ENCODE data around the gene TSPAN7.

The TSPAN7 gene

DNA sequence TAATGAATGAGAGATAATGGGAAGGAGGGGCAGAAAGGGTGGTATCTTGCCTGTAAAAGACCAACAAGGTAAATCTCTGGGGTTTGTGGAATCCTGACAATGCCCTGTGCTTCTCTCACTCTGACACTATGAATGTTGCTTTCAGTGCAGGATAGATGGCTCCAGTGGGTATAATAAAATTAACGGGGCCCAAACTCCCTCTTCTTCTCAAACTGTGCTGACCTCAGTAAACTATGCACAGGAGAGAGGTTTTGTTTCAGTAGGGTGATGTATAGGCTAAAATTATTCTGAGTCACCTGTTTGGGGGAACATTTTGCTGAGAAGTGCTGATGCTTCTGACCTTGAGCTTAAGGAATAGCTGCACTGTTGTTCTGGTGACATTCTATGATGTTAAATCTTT is 82.6 kb downstream of the TSPAN7 start:
- DNase-seq (ENCODE audit: low read depth in 2 of 3, low spot score in 1 of 3) = no peak

DNA sequence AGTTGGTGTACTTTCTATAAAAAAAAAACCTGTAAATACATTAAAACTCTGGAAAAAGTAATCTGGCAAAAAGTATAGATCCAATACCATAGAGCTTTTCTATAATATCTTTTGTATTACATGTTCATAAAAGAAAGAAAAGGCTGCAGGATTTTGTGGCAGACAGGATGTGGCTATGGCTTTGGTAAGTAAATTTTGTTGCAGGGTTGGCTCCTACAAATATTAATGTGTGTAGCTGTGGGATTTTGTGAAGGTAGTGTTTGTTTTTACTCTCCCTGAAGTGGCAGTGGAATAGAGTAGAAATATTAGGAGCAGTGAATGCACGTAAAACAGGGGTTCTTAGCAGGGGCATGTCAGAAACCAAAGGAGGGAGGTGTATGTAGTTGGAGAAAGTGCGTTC is 84.8 kb downstream of the TSPAN7 start:
- DNase-seq (ENCODE audit: low read depth in 2 of 3, low spot score in 1 of 3) = no peak

DNA sequence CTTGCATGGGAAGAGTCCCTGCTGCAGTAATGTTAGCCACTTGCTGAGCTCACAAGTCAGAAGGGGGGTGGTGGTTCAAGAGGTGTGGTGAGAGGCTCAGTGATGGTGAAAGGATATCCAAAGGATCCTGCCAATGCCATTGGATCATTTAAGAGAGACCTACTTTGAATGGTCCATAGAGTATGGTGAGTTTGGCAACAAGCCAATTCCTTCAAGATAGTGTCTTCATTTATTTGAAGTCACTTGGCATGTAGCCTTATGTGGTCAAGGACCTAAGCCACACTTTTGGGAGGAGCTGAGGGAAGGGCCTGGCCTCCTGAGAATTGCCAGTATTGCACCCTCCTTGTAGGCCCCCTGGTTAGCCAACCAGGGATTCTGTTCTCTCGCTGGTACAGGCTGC is 87.9 kb downstream of the TSPAN7 start:
- DNase-seq (ENCODE audit: low read depth in 2 of 3, low spot score in 1 of 3) = no peak

DNA sequence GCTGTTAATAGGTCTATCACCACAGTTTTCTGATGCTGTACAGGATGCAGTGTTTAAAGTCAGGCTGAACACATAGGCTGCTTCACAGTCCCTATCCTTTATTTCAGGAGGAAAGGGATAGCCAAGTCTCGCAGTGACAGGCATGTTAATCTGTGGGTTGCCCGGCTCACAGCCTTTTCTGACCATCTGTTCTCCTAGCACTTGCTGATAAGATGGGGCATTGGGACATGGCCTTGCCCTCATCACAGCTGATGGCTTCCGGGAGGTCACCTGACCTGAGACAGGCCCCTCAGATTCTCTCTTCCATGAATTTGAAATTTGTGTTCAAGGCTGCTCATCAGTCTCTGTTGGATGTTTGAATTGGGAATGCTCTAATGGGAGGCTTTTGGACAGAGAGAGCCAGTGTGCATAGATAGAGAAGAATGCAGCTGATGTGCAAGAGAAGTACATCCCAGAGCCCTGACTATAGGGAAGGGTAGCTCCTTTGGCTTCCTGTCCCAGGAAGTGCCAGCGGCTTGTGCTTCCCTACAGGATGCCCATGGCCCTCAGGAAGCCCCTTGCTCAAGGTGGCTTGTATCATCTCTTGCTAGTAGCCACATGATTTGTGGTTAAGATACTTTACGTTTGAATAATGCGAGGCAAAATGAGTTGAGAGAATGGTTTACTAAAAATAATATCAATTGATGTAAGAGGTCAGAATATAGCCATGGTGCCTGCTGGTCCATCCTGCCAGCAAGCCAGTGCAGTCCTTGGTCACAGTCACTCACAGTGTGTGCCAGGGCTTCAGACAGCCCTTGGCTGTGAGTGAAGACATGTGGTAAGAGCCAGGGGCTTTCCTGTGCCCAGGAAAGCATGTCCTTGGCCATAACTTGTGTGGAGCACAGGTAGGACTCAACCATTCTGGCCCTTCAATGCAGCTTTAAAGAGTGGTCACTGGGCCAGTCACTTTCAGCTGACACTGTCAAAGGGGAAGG is 88.6 kb downstream of the TSPAN7 start:
- no peak for DNase-seq (ENCODE audit: low read depth in 2 of 3, low spot score in 1 of 3)

DNA sequence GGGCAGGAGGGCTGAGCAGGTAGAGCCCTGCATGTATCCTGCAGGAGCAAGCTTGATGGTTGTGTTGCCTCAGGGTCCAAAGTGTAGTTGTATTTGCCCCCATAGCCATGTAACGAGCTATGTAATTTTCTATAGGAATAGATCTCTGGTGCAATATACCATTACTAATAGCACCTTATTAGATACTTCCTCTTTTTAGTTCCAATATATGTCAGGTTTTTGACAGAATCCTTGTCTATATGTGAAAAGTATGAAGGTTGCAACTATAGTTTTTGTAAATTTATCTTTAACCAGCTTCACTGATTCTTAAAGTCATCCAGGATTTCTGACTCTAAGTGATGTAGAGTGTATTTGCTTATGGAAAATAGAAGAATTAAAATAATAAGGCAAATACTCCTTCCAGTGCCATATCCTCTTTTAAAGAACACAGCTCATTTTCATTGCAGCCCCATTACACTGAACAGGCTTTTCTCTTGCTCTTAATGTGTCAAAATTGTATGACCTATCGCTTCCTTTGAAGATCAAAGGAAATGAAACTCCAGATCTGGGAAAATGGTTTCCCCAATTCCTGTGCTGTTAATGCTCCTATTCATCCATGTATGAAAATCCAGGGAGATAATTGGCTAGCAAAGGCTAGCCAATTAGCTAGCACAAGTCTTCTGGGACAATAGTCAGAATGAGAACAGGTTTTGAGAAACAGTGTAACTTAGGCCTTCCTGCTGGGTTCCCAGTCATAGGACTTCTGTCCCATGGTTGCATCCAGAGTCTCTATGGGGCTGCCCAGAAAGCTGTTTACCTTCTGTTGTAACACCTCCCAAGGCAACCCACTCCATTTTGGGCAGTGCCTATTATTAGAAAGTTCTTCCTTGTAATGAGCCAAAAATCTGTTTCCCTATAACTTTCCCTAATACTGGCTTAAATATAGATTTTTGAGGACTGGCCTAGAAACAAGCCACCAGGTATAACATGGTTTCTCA is 90.6 kb downstream of the TSPAN7 start:
- DNase-seq (ENCODE audit: low read depth in 2 of 3, low spot score in 1 of 3) = no peak

DNA sequence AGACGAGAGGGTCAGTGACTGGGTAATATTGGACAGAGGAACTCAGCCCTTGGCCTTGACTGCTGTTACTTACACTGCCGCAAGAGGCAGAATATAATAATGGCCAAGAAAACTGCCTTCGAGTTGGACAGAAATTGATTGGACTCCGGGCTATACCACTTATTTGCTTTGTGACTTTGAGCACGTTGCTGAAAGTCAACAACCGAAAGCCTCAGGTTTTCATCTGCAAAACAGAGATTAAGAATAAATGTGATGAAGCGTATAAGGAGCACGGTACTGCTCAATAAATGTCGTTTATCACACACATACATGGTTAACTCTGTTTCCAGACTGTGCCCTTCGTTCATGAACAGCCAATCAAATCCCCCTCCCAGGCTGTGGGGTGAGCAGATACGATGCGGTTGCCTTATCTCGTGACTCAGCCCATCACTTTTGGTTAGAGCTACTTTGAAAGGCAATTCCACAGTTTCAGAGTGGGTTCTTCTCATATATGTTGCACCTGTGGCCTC is 91.6 kb downstream of the TSPAN7 start:
- no peak for DNase-seq (ENCODE audit: low read depth in 2 of 3, low spot score in 1 of 3)

DNA sequence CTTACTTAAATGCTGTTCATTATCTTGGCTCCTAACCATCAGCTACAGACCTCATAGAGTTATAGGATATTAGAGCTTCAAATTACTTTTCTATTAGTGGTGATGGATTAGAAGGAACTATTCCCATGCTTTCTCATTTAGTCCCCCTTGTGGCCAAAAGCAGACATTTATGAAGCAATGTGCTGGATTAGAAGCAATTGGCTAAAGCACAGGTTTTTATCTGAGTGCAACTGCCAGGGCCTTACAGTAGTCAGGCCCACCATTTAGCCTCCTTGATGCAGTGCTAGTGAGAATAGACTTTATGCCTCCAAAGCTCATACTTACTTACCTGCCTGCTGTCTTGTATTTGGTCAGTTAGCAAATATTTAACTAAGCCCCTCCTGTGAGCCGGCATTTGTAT is 93.0 kb downstream of the TSPAN7 start:
- DNase-seq (ENCODE audit: low read depth in 2 of 3, low spot score in 1 of 3) = no peak

DNA sequence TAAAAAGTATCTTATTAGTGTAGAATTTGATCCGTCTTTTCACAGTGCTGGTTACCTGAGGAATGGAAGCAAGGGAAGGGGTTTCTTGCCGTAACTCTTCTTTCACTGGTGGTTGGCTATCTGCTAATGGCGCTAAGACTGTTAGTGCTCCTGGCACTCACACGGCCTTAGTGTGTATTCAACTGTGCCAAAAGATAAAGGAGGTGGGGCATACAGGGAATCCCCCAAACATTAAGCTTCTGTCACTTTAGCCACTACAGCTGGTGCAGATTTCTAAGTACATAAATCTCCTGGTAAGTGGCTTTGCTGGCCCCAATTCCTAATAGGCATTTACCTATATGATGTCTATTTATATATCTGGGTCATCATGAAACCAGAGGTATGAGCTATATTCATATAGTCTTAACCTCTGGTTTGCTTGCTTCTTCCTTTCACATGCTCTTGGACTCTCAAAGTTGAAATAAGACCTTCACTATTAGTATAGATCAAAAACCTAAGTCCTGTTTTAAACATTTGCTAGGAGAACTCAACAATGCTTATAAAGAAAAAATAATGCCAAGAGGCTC is 95.1 kb downstream of the TSPAN7 start:
- no peak for DNase-seq (ENCODE audit: low read depth in 2 of 3, low spot score in 1 of 3)

DNA sequence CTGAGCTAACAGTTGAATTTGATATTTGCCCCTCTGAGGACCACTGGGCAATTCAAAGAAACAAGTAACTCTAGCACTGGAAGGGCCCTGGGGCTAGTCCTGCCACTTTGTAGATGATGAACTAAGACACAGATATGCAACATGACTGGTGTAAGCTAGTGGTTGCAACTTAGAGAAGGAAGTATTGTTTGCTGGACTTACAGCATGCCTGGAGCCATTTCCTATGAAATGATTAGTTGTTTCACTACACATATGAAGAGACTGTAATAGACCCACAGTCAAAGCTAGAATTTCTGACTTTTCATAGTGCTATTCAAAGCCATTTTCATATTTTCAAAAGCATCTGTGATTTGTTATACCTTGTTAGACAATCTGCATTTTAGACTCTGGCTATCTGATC is 96.2 kb downstream of the TSPAN7 start:
- no peak for DNase-seq (ENCODE audit: low read depth in 2 of 3, low spot score in 1 of 3)

DNA sequence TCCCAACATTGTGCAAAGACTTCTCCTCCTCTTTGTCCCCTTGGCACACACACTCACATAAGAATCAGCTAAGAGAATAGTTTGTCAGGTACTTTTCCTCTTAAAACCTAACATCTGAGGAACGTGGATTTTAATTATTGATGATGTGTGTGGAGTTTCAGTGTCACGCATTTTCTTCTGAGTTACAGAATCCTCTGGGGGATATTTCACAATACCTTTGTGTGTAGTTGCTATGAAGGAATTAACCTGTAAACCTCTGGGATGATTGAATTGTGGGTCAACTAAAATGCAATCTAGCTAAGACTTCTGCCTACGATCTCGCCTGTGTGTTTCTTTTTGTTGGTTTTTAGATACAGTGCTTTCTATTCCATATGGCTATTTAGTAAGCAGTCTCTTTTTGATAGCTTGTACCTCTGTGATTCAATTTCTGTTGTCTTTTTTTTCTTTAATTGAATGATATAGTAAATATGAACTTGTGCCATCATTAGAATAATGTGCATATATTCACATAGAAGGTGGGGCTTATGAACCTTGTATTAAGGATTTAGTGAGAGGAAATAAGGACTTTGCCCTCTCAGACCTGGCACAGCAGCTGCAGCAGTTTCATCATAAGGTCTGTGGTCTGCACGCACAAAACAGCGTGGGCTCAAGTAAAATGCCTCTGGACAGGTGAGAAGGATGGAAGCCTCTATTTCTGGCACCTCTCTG is 99.2 kb downstream of the TSPAN7 start:
- DNase-seq (ENCODE audit: low read depth in 2 of 3, low spot score in 1 of 3) = no peak

DNA sequence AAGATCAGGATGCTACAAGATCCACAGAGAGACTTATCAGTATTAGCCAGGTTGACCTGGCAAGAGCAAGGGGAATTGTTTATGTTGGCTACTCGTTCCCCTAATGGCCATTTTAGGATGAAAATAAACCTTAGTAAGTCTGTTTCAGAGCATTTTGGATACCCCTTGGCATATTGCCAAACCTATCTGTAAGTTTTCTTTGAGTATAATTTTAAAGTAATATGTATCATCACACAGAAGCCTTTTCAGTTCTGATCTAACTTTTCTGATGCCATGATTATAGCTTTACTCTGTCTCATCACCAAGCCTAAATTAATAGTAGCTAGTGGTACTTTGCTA is 99.7 kb downstream of the TSPAN7 start:
- no peak for DNase-seq (ENCODE audit: low read depth in 2 of 3, low spot score in 1 of 3)

DNA sequence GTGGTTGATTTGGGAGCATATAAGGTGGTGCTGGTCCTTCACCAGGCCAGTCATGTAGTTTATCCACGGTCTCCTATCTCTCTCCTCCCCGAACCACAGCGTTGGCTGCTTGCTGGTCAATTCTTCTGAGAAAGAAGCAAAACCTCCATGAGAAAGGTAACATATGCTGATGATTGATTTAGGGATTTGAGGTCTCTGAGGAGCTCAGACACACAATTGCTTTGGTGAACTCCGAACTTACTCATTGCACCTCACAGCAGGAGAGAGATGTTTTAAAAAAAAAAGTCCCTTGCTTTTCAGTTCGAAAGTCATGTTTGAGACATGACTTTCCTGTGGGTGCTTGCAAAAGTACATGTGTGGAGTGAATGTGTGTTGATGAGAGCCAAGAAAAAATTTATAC is 100.2 kb downstream of the TSPAN7 start:
- no peak for DNase-seq (ENCODE audit: low read depth in 2 of 3, low spot score in 1 of 3)

DNA sequence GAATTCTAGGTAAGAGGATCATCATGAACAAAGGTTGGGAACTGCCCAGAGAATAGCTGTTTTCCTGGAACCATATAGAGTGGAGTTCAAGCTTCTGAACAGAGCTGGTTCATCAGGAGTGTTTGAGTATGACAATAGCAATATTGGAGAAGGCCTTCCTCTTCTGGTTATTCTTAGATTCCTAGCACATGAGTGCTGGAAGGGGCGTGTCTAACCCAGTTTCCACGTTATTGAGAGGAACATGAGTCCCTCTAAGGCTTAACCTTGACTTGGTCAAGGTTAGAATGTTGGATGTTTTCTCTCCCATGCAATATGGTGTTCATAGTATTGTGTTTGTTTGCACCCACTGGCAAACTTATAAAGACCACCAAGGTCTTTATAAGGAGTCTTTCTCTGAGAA is 101.3 kb downstream of the TSPAN7 start:
- no peak for DNase-seq (ENCODE audit: low read depth in 2 of 3, low spot score in 1 of 3)

DNA sequence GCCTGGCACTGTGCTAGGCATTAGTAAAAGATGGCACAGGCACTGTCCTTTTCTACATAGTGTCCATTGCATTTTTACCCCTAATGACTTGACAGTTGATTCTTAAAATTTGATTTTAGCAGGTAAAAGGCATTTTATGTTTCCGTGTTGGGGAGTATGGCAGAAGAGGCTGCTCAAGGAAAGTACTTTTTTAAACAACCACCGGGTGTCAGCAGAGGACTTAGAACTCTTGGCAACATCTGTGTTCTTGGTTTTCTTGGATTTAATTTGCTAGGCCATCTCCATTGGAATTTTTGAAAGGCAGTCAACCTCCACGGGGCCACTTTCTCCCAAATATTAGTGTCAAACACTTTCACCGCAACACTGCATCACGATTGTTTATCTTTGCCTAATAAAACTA is 102.9 kb downstream of the TSPAN7 start:
- DNase-seq (ENCODE audit: low read depth in 2 of 3, low spot score in 1 of 3) = peak in 1 of 3 donors; percentile 3

DNA sequence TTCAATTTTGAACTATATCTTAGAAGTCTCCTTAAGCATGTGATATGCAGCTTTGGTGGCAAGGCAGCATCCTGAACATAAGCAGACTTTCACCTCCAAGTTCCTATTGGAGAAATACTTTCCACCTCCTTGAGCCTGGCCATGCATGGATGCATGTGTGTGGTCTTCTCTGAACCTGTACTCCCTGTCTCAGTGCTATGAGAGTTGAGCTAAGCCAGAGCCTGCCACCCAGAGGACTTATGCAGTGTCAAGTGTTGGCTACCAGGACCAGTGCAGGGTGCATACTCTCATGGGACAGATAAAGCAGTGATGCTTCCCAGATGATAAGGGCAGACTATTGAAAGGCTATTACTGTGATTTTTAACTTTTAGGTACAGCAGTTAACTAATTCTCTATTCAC is 105.6 kb downstream of the TSPAN7 start:
- DNase-seq (ENCODE audit: low read depth in 2 of 3, low spot score in 1 of 3) = no peak

DNA sequence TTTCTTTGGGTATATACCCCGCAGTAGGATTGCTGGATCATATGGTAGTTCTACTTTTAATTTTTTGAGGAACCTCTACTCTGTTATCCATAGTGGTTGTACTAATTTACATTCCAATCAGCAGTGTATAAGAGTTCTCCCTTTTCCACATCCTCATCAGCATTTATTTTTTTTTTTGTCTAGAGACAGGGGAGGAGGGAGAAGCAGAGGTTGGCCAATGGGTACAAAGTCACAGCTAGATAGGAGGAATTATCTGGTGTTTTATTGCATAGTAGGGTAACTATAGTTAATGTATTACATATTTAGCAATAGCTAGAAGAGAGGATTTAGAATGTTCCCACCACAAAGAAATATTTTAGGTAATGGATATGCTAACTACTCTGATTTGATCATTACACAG is 107.4 kb downstream of the TSPAN7 start:
- DNase-seq (ENCODE audit: low read depth in 2 of 3, low spot score in 1 of 3) = no peak

DNA sequence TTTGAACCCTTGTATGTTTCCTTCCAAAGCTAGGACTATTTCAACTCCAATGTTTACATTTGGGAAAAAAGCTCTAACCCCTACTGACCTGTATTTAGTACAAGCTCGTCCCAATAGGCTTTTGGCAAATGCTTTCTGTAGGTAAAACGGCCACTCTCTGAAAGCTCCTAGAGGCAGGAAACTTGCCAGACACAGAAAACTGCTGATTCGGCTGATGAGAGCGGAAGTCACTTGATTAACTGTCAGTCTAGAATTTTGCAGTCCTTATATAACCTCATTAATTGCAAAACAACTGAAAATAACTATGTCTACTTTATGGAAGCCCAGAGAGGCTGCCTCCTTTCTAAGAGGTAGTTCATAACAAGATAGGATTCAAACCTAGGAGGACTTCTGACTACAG is 108.1 kb downstream of the TSPAN7 start:
- DNase-seq (ENCODE audit: low read depth in 2 of 3, low spot score in 1 of 3) = no peak

DNA sequence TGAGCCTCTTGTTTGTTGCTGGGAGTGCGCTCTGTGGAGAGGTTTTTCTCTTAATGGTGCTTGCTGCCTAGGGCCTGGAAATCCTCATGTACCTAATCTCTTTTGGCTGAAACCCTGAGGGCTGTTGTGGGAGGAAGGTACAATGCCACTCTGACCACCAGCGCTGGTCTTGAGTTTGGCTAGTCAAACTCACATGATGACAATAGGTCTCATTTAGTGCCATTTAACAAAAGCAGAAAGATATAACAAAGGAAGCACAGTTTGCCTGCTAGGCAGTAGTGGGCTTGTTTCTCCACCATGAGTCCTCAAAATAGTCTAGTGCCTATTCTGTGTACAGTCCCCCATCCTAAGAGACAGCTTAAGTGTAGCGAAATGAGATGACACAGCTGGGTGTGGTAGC is 111.3 kb downstream of the TSPAN7 start:
- DNase-seq (ENCODE audit: low read depth in 2 of 3, low spot score in 1 of 3) = no peak

DNA sequence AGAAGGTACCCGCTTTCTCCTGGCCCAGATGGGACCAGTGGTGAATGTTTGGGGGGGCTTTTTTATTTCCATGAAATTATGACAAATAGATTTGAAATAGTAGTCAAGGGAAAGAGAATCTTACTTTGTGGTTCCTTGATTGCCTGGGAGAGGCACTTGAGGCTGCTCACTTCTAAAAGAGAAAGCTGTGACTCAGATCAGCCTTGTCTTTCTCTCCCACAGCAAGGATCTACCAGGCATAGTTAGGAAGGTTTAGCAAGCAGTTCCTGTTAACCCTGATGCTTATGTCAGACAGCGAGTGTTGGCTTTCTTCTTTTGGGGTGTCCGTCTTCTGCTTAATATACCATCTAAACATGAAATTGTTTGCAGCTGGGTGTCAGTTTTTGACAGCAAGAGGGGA is 114.5 kb downstream of the TSPAN7 start:
- DNase-seq (ENCODE audit: low read depth in 2 of 3, low spot score in 1 of 3) = no peak

DNA sequence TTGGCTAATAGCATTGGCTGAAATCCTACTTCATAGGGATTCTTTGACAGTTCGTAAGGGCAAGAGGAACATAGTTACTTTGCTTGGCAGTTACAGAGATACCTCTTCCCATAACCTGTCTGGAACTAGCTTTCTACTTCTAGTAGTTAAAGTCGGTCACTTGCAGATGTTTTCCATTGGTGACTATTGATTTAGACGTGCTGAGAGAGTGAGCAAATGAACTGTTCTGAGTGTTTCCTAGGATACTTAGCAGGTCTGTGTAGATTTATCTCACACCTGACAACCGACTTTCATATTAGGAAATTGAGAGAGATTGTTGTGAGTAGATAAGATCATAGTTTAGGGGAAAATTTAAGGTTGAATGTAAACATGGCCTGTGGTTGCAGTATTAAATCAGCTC is 116.8 kb downstream of the TSPAN7 start:
- DNase-seq (ENCODE audit: low read depth in 2 of 3, low spot score in 1 of 3) = no peak

DNA sequence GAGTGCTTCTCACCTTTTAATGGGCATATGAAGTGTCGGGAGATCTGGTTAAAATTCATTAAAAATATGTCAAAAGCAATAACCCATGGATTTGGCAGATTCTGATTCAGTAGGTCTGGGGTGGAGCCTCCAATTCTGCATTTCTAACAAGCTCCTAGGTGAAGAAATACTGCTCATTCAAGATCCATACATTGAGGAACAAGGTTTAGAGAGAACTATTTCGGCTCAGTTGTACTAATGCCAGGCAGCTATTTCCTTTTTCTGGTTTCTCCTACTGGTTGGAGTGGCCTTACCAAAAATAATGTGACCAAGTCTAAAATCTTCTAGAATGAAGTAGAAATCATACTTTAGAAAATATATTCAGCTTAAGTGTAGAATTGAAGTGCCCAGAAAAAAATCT is 117.5 kb downstream of the TSPAN7 start:
- DNase-seq (ENCODE audit: low read depth in 2 of 3, low spot score in 1 of 3) = no peak
